B cell (primary cell): ENCODE measurements around the gene SLC2A11. TPM values are rescaled to one million over a fixed set of nuclear protein-coding genes. Genes with fewer than 3 reads are reported as not detected.

Source experiments
- ATAC-seq: fragments of 200-7000 bp; cut with Tn5 transposase; one replicate; pipeline ENCODE4 v1.10.0; 2021; ENCODE audit warnings: low read depth, mild to moderate bottlenecking, moderate number of reproducible peaks, moderate library complexity
- CTCF ChIA-PET: fragments of 350-600 bp; sonication (Branson Sonifier 250); formaldehyde crosslinking; loops from one replicate; lab custom pipeline; 2021; ENCODE audit warnings: antibody characterized with exemption, inconsistent platforms; lab: Charles Lee
- POLR2A ChIA-PET: fragments of 350-600 bp; sonication (Branson Sonifier 250); formaldehyde crosslinking; loops from one replicate; lab custom pipeline; 2021; ENCODE audit warnings: antibody characterized with exemption; lab: Charles Lee
- DNase-seq: peaks from one replicate; pipeline ENCODE4 v3.0.0; 2013
- H2AFZ ChIP-seq: 2 replicates; pipeline ENCODE4 v1.6.1; 2012; ENCODE audit warnings: mild to moderate bottlenecking, low read depth, low read length; ENCODE audit not compliant: insufficient read depth, poor library complexity, severe bottlenecking
- H3K27ac ChIP-seq, 2 donors: 1 replicate in 1 of 2; 2 replicates in 1 of 2; pipeline ENCODE4 v1.5.1; 2012 to 2013; ENCODE audit warnings: low read length in 2 of 2, mild to moderate bottlenecking in 2 of 2, moderate library complexity in 1 of 2
- H3K27me3 ChIP-seq, 4 experiments: fragments of 200-600 bp in 1 of 4; sonication (generic) in 1 of 4; replicated peaks in 1 of 4; 1 replicate in 2 of 4; 2 replicates in 2 of 4; pipeline versions ENCODE4 v1.6.1 to v1.7.0; 2013 to 2016; ENCODE audit warnings: low read length in 3 of 4, mild to moderate bottlenecking in 2 of 4, mixed read lengths in 1 of 4, moderate library complexity in 1 of 4; ENCODE audit not compliant: insufficient read depth in 4 of 4, control insufficient read depth in 3 of 4; ENCODE audit errors: control extremely low read depth in 1 of 4
- H3K36me3 ChIP-seq, 2 experiments: replicated peaks in 1 of 2; 1 replicate in 1 of 2; 2 replicates in 1 of 2; pipeline versions ENCODE4 v1.6.1 to v1.7.1; 2013; ENCODE audit warnings: low read length in 1 of 2; ENCODE audit not compliant: insufficient read depth in 2 of 2, control insufficient read depth in 1 of 2; ENCODE audit errors: control extremely low read depth in 1 of 2, extremely low read depth in 1 of 2
- H3K4me1 ChIP-seq, 2 donors: fragments of 200-600 bp in 1 of 2; sonication (generic) in 1 of 2; 1 replicate in 1 of 2; 2 replicates in 1 of 2; pipeline versions ENCODE4 v1.5.1 to v1.6.1; 2013 to 2017; ENCODE audit warnings: low read length in 2 of 2; ENCODE audit not compliant: control insufficient read depth in 2 of 2, insufficient read depth in 2 of 2
- H3K4me2 ChIP-seq: replicated peaks from 2 replicates; pipeline ENCODE3; 2012; ENCODE audit warnings: mild to moderate bottlenecking, low read depth, low read length; ENCODE audit not compliant: poor library complexity, severe bottlenecking
- H3K4me3 ChIP-seq, 5 experiments: fragments of 200-600 bp in 1 of 5; sonication (generic) in 1 of 5; 1 replicate in 3 of 5; 2 replicates in 2 of 5; pipeline versions ENCODE4 v1.5.1 to v1.7.0; 2011 to 2016; ENCODE audit warnings: low read length in 4 of 5, mild to moderate bottlenecking in 4 of 5, low read depth in 2 of 5, control low read depth in 1 of 5, moderate library complexity in 1 of 5; ENCODE audit not compliant: insufficient read depth in 1 of 5; ENCODE audit errors: control extremely low read depth in 1 of 5, extremely low read depth in 1 of 5
- H3K79me2 ChIP-seq: fragments of 200-600 bp; sonication (generic); one replicate; pipeline ENCODE4 v1.6.0; 2016; ENCODE audit warnings: low read length; ENCODE audit not compliant: control insufficient read depth, insufficient read depth
- H3K9ac ChIP-seq: fragments of 200-600 bp; sonication (generic); 2 replicates; pipeline ENCODE4 v1.6.1; 2017; ENCODE audit warnings: mild to moderate bottlenecking, low read length, moderate library complexity
- H3K9me3 ChIP-seq, 3 donors: one replicate each; pipeline versions ENCODE4 v1.6.1 to v1.7.1; 2013; ENCODE audit warnings: low read length in 2 of 3; ENCODE audit not compliant: control insufficient read depth in 2 of 3, insufficient read depth in 1 of 3; ENCODE audit errors: control extremely low read depth in 1 of 3
- H4K20me1 ChIP-seq: 2 replicates; pipeline ENCODE4 v1.6.0; 2012; ENCODE audit warnings: mild to moderate bottlenecking, low read length; ENCODE audit not compliant: insufficient read depth, control insufficient read depth, poor library complexity, severe bottlenecking
- H3K27ac Mint-ChIP-seq: one replicate; pipeline ENCODE4 v1.8.0; 2021; ENCODE audit warnings: mixed read lengths
- H3K27me3 Mint-ChIP-seq: one replicate; pipeline ENCODE4 v1.8.0; 2021; ENCODE audit warnings: mixed read lengths
- H3K4me1 Mint-ChIP-seq: one replicate; pipeline ENCODE4 v1.8.0; 2021; ENCODE audit warnings: mixed read lengths
- H3K4me3 Mint-ChIP-seq: one replicate; pipeline ENCODE4 v1.8.0; 2021; ENCODE audit warnings: mixed read lengths
- H3K9me3 Mint-ChIP-seq: one replicate; pipeline ENCODE4 v1.8.0; 2022; ENCODE audit warnings: mixed read lengths; ENCODE audit not compliant: insufficient read depth
- EZH2 ChIP-seq: IDR thresholded peaks from 2 replicates; pipeline ENCODE4 v1.6.1; 2012; ENCODE audit warnings: borderline replicate concordance, low read depth, mild to moderate bottlenecking, moderate library complexity, low read length; ENCODE audit not compliant: insufficient read depth, poor library complexity, severe bottlenecking
- WGBS: methylation state at CpG from one replicate; pipeline ENCODE4 v1.1.5; 2013; ENCODE audit warnings: missing lambda C conversion rate; ENCODE audit not compliant: insufficient coverage; 5-methylcytosine and 5-hydroxymethylcytosine counted together
- intact Hi-C: fragments of 100-400 bp; cut with micrococcal nuclease; formaldehyde crosslinking; loops from one replicate; pipeline ENCODE4 v1.10.0; 2022
- polyA plus RNA-seq: library from polyadenylated mRNA; depleted of rRNA; stranded (reverse); fragments of >200 nt; gene quantifications from 2 replicates; pipeline ENCODE4 v1.2.3, GENCODE V29; 2012
- total RNA-seq, 2 donors: library from RNA; stranded (reverse); fragments of 120-200 nt in 1 of 2; gene quantifications; 1 replicate in 1 of 2; 2 replicates in 1 of 2; pipeline versions ENCODE4 v1.2.3 to v1.2.4, GENCODE V29; 2013 to 2022
- TF ChIP-seq, protein P1 (sequence below): fragments of 200-600 bp; IDR thresholded peaks from one replicate; pipeline ENCODE4 v1.8.0; 2022; ENCODE audit warnings: antibody characterized with exemption, mild to moderate bottlenecking

SLC2A11 gene
- total and polyA plus RNA-seq, 2 donors (not counting 1 experiment from before 2014, with no cell fraction given) = 38.6 to 54.3 TPM

DNA sequence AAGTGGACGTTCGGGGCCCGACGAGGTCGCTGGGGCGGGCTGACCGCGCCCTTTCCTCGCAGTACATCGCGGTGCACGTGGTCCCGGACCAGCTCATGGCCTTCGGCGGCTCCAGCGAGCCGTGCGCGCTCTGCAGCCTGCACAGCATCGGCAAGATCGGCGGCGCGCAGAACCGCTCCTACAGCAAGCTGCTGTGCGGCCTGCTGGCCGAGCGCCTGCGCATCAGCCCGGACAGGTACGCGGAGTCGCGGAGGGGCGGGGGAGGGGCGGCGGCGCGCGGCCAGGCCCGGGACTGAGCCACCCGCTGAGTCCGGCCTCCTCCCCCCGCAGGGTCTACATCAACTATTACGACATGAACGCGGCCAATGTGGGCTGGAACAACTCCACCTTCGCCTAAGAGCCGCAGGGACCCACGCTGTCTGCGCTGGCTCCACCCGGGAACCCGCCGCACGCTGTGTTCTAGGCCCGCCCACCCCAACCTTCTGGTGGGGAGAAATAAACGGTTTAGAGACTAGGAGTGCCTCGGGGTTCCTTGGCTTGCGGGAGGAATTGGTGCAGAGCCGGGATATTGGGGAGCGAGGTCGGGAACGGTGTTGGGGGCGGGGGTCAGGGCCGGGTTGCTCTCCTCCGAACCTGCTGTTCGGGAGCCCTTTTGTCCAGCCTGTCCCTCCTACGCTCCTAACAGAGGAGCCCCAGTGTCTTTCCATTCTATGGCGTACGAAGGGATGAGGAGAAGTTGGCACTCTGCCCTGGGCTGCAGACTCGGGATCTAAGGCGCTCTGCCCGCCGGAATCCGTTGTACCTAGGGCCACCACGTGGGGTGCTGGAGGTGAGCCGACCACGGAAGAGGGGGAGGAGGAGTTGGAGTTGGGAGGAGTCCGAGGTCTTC, 37.3 kb downstream of the SLC2A11 start:
- under 1% methylated on average over 70 of the region's 79 CpGs for WGBS
- Histone ChIP-seq H3K79me2 (peaks cover 12% of the 10 kb centered on the region), H4K20me1 (peaks cover 34% of the 10 kb centered on the region), H2AFZ (peak overlapping the region; percentile 86), H3K27ac (peak overlapping the region; percentile 87 to 89), H3K9me3 (peaks cover 0 to 4% (median 0%) of the 10 kb centered on the region in 3 donors), H3K9ac (peak overlapping the region; percentile 81), H3K4me3 (peak overlapping the region; percentile 26 to 88 (median 84)), H3K36me3 (peaks cover 1 to 16% of the 10 kb centered on the region in 2 experiments), H3K4me2 (peak overlapping the region; percentile 91), H3K4me1 (peaks cover 13 to 19% of the 10 kb centered on the region in 2 donors), H3K27me3 (no peaks in the 10 kb centered on the region)
- Mint-ChIP-seq H3K27ac (peak overlapping the region; percentile 98), H3K4me1 (peaks cover 28% of the 10 kb centered on the region), H3K9me3 (no peaks in the 10 kb centered on the region), H3K4me3 (peak overlapping the region; percentile 93), H3K27me3 (no peaks in the 10 kb centered on the region)
- CTCF ChIA-PET = interaction anchor here (0.7 to 2.5 kb wide), 20 partner anchors 8 to 201 kb away, joined by 3 to 25 read pairs (median 4); partner anchors contain the start of gene SLC2A11
- TF ChIP-seq, protein P1, sequence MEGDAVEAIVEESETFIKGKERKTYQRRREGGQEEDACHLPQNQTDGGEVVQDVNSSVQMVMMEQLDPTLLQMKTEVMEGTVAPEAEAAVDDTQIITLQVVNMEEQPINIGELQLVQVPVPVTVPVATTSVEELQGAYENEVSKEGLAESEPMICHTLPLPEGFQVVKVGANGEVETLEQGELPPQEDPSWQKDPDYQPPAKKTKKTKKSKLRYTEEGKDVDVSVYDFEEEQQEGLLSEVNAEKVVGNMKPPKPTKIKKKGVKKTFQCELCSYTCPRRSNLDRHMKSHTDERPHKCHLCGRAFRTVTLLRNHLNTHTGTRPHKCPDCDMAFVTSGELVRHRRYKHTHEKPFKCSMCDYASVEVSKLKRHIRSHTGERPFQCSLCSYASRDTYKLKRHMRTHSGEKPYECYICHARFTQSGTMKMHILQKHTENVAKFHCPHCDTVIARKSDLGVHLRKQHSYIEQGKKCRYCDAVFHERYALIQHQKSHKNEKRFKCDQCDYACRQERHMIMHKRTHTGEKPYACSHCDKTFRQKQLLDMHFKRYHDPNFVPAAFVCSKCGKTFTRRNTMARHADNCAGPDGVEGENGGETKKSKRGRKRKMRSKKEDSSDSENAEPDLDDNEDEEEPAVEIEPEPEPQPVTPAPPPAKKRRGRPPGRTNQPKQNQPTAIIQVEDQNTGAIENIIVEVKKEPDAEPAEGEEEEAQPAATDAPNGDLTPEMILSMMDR = peak; percentile 55
- no peak for TF ChIP-seq EZH2
- peak; percentile 78 for DNase-seq
- intact Hi-C loops = loop anchor here (1.0 to 5.0 kb wide), 5 partner anchors 19 to 178 kb away; partner anchors contain the start of genes DERL3 and SLC2A11
- POLR2A ChIA-PET = interaction anchor here (0.6 to 2.5 kb wide), 15 partner anchors 15 to 330 kb away, joined by 3 to 32 read pairs (median 5); partner anchors contain the start of genes DERL3, MMP11, SLC2A11 and ZNF70
- ATAC-seq = peak; percentile 22
